GM06990 (cell line): ENCODE results near the gene PARP1.
"Not testable (repeated sequence)": the region's sequence is repeated elsewhere in the genome, so short reads cannot be mapped to it uniquely, and the experiment has no call there.

Source experiments
- DNase-seq: peaks from one replicate; pipeline ENCODE4 v3.0.0-alpha.2; 2011; ENCODE audit not compliant: insufficient read length; ENCODE audit errors: extremely low read depth
- H3K27me3 ChIP-seq: replicated peaks from 2 replicates; pipeline ENCODE4 v1.6.0; 2011; ENCODE audit warnings: low read length; ENCODE audit not compliant: control insufficient read depth, insufficient read depth
- H3K36me3 ChIP-seq: 2 replicates; pipeline ENCODE4 v1.5.1; 2011; ENCODE audit warnings: low read length; ENCODE audit not compliant: control insufficient read depth, insufficient read depth
- H3K4me3 ChIP-seq: replicated peaks from 2 replicates; pipeline ENCODE4 v1.5.1; 2011; ENCODE audit warnings: low read depth, mild to moderate bottlenecking, control low read depth, low read length
- CTCF ChIP-seq: IDR thresholded peaks from 2 replicates; pipeline ENCODE4 v1.5.1; 2011; ENCODE audit warnings: low read length, control low read depth, mild to moderate bottlenecking, inconsistent platforms; ENCODE audit not compliant: insufficient read depth, poor library complexity, severe bottlenecking

The PARP1 gene

GRCh38 chr1:226427131-226427530, 19.2 kb upstream of the PARP1 start:
- TF ChIP-seq CTCF, result no peak
- DNase-seq, result no peak
- Histone ChIP-seq H3K27me3 (no peaks in the 10 kb centered on the region), H3K4me3 (no peak overlapping the region), H3K36me3 (no peaks in the 10 kb centered on the region)

- DNase-seq, H3K4me3 ChIP-seq, H3K36me3 ChIP-seq, H3K27me3 ChIP-seq: not testable (repeated sequence)
Observed at GRCh38 chr1:226426395-226426794, 18.5 kb upstream of the PARP1 start.

GRCh38 chr1:226425431-226426031, 17.6 kb upstream of the PARP1 start:
- Histone ChIP-seq H3K4me3 (peak overlapping the region; percentile 2; the same call in 1 of the 2 replicates), H3K27me3 (no peaks in the 10 kb centered on the region), H3K36me3 (no peaks in the 10 kb centered on the region)
- TF ChIP-seq CTCF, result no peak
- DNase-seq, result no peak

GRCh38 chr1:226425004-226425378, 17.1 kb upstream of the PARP1 start:
- H3K4me3 ChIP-seq, result no peak overlapping the region; the same call in 1 of the 2 replicates
- H3K27me3 ChIP-seq, result no peaks in the 10 kb centered on the region
- no peak for TF ChIP-seq CTCF
- no peak for DNase-seq
- no peaks in the 10 kb centered on the region for H3K36me3 ChIP-seq

- Histone ChIP-seq H3K27me3 (no peaks in the 10 kb centered on the region), H3K36me3 (no peaks in the 10 kb centered on the region), H3K4me3 (no peak overlapping the region)
- peak; percentile 46 for TF ChIP-seq CTCF
- no peak for DNase-seq
Observed at GRCh38 chr1:226424221-226425003, 16.5 kb upstream of the PARP1 start.

- no peak overlapping the region for H3K4me3 ChIP-seq
- no peak for TF ChIP-seq CTCF
- H3K27me3 ChIP-seq, result no peaks in the 10 kb centered on the region
- H3K36me3 ChIP-seq, result no peaks in the 10 kb centered on the region
- no peak for DNase-seq
Observed at GRCh38 chr1:226422478-226422877, 14.6 kb upstream of the PARP1 start.
